Gastroesophageal sphincter (tissue), 3 donors: ENCODE results near the gene CDYL2.

Experiments used
- EP300 ChIP-seq: sonication (generic); formaldehyde crosslinking; IDR thresholded peaks from one replicate; pipeline ENCODE4 v1.6.1; 2017; ENCODE audit warnings: antibody characterized with exemption, mild to moderate bottlenecking
- POLR2AphosphoS5 ChIP-seq: sonication (generic); formaldehyde crosslinking; IDR thresholded peaks from one replicate; pipeline ENCODE4 v1.6.1; 2017; ENCODE audit warnings: antibody characterized with exemption
- TF ChIP-seq, protein P1 (sequence below), 4 experiments: fragments of 200-600 bp in 2 of 4; fragments of 450-650 bp in 2 of 4; sonication (generic) in 1 of 4; IDR thresholded peaks; one replicate each; pipeline ENCODE4 v1.5.1; 2017 to 2019; ENCODE audit warnings: antibody characterized with exemption in 4 of 4, mild to moderate bottlenecking in 2 of 4, moderate library complexity in 2 of 4

DNA sequence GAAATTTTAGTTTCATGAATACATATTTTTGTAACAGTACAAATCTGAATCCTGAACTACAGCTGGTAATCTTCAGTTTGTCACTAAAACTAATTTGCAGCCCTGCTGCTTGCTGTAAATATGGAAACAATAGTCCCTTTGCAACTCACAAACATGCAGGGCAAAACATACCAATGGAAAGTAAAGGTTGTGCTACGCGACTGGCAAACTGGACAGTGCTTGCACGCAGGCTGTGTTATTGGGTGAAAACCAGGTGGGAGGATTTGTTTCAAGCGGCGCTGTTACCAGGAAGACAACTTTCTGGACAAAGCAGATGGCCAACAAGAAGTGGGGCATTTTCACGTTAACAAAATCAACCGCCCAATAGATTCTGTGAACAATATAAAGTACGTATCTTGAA is 93.5 kb downstream of the CDYL2 start:
- TF ChIP-seq, protein P1, sequence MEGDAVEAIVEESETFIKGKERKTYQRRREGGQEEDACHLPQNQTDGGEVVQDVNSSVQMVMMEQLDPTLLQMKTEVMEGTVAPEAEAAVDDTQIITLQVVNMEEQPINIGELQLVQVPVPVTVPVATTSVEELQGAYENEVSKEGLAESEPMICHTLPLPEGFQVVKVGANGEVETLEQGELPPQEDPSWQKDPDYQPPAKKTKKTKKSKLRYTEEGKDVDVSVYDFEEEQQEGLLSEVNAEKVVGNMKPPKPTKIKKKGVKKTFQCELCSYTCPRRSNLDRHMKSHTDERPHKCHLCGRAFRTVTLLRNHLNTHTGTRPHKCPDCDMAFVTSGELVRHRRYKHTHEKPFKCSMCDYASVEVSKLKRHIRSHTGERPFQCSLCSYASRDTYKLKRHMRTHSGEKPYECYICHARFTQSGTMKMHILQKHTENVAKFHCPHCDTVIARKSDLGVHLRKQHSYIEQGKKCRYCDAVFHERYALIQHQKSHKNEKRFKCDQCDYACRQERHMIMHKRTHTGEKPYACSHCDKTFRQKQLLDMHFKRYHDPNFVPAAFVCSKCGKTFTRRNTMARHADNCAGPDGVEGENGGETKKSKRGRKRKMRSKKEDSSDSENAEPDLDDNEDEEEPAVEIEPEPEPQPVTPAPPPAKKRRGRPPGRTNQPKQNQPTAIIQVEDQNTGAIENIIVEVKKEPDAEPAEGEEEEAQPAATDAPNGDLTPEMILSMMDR (IDR thresholded peaks at IDR 0.05), result no peak
- no peak for TF ChIP-seq EP300
- no peak for TF ChIP-seq POLR2AphosphoS5
